ENCODE results near the gene VWA2. TPM values are rescaled to one million over a fixed set of nuclear protein-coding genes. Genes with fewer than 3 reads are reported as not detected.

The VWA2 gene
- total and polyA plus RNA-seq, 2 donors (not counting 3 experiments of a cell fraction or from before 2014, with no cell fraction given): not detected

DNA sequence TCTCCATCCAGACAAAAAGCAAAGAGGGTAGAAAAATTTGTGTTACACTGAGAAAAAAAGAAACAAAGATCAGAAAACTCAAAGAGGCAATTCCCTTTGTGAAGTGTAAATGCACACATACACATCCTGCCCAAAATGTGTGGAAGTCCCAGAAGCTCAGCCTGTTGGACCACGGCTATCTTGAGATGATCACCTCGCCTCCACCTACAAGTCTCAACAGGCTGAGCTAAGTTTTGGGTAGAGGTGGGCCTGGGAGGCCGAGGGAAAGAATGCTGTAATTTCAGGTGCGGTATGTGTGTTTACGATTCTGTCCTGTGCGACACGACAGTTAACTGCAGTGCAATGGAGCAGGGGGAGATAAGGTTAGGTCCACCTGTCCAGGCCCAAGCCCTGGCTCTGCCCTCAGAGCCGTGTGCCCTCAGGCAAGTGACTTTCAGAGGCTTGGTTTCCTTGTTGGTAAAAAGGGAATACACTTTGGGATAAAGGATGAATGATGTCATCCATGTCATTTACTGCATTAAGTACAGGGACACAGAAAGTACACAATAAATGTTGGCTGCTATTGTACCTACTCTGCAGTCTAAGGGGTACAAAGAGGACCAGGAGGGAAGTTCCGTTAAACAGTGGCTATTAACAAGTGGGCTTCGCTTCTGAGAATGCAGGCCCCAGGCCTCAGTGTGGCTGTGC lies 97.9 kb downstream of the VWA2 start:
- POLR2A ChIA-PET: no interaction called here
- BruUV-seq (replicated peaks): no TSS peak
- no peak overlapping the region for H2AFZ ChIP-seq (ENCODE audit: low read depth, low read length)
- intact Hi-C loops (cut with micrococcal nuclease) (no loop called here), dilution Hi-C loops (cut with MboI; ENCODE audit: extremely low pct_ligation_motif_present, low sequenced_read_pairs) (no loop called here)
- H4K20me1 ChIP-seq (replicated peaks; ENCODE audit: control insufficient read depth, extremely low read depth, insufficient read depth, low read length): no peaks in the 10 kb centered on the region
- CTCF ChIA-PET: no interaction called here
- peaks cover 3 to 21% of the 10 kb centered on the region in 2 experiments for H3K27me3 ChIP-seq (ENCODE audit: control insufficient read depth in 2 of 2, insufficient read depth in 2 of 2, low read length in 2 of 2)
- DNase-seq (ENCODE audit: low read depth, low spot score) (no peak), FAIRE-seq (no peak)
- H3K27ac ChIP-seq (ENCODE audit: insufficient read depth, low read depth, low read length): no peak overlapping the region
- no peak overlapping the region for H3K4me3 ChIP-seq (replicated peaks in 1 of 3; ENCODE audit: insufficient read depth in 1 of 3, low read depth in 1 of 3, low read length in 3 of 3)
- no peaks in the 10 kb centered on the region for H3K9me3 ChIP-seq (replicated peaks; ENCODE audit: control insufficient read depth, insufficient read depth, low read length)
- no peaks in the 10 kb centered on the region for H3K4me1 ChIP-seq (ENCODE audit: control insufficient read depth, extremely low read depth, insufficient read depth, low read length)
- H3K79me2 ChIP-seq (ENCODE audit: control insufficient read depth, insufficient read depth, low read length): no peaks in the 10 kb centered on the region
- TF ChIP-seq GATA2 (IDR thresholded peaks at IDR 0.05; ENCODE audit: insufficient read depth, insufficient read length, low read depth, low read length) (no peak), POLR2AphosphoS5 (IDR thresholded peaks at IDR 0.05; ENCODE audit: insufficient read depth, low read depth, low read length) (no peak), JUN (IDR thresholded peaks at IDR 0.05; ENCODE audit: borderline replicate concordance, insufficient read depth, insufficient read length, low read depth) (no peak), MYC (IDR thresholded peaks at IDR 0.05; ENCODE audit: low read depth, low read length) (no peak), POLR2A (IDR thresholded peaks at IDR 0.05; ENCODE audit: low read depth, low read length) (no peak), FOS (IDR thresholded peaks at IDR 0.05; ENCODE audit: borderline replicate concordance, insufficient read depth, low read length) (no peak), EZH2 (IDR thresholded peaks at IDR 0.05; ENCODE audit: borderline replicate concordance, low read depth, low read length, severe bottlenecking) (no peak)
- TF ChIP-seq, protein P1, sequence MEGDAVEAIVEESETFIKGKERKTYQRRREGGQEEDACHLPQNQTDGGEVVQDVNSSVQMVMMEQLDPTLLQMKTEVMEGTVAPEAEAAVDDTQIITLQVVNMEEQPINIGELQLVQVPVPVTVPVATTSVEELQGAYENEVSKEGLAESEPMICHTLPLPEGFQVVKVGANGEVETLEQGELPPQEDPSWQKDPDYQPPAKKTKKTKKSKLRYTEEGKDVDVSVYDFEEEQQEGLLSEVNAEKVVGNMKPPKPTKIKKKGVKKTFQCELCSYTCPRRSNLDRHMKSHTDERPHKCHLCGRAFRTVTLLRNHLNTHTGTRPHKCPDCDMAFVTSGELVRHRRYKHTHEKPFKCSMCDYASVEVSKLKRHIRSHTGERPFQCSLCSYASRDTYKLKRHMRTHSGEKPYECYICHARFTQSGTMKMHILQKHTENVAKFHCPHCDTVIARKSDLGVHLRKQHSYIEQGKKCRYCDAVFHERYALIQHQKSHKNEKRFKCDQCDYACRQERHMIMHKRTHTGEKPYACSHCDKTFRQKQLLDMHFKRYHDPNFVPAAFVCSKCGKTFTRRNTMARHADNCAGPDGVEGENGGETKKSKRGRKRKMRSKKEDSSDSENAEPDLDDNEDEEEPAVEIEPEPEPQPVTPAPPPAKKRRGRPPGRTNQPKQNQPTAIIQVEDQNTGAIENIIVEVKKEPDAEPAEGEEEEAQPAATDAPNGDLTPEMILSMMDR (IDR thresholded peaks at IDR 0.05; ENCODE audit: extremely low read depth in 1 of 2, insufficient read depth in 1 of 2, low read depth in 1 of 2, low read length in 2 of 2): no peak
- TF ChIP-seq, protein P2, sequence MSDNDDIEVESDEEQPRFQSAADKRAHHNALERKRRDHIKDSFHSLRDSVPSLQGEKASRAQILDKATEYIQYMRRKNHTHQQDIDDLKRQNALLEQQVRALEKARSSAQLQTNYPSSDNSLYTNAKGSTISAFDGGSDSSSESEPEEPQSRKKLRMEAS (IDR thresholded peaks at IDR 0.05; ENCODE audit: insufficient read depth, insufficient read length): no peak
- H3K36me3 ChIP-seq (ENCODE audit: control insufficient read depth in 2 of 2, extremely low read depth in 1 of 2, insufficient read depth in 2 of 2, low read length in 2 of 2): no peaks in the 10 kb centered on the region
- H3K4me2 ChIP-seq (ENCODE audit: insufficient read depth, low read length): no peak overlapping the region
- H3K9me1 ChIP-seq (replicated peaks; ENCODE audit: control insufficient read depth, extremely low read depth, insufficient read depth, low read length): no peaks in the 10 kb centered on the region
- H3K9ac ChIP-seq (replicated peaks; ENCODE audit: extremely low read depth, insufficient read depth, low read length): no peak overlapping the region
